GM10847 (cell line): ENCODE data around the gene MPHOSPH9.

Experiments
- POLR2A ChIP-seq: IDR thresholded peaks from 2 replicates; pipeline ENCODE4 v1.6.1; 2011; ENCODE audit not compliant: insufficient read length; ENCODE audit errors: extremely low read depth

Gene MPHOSPH9

DNA sequence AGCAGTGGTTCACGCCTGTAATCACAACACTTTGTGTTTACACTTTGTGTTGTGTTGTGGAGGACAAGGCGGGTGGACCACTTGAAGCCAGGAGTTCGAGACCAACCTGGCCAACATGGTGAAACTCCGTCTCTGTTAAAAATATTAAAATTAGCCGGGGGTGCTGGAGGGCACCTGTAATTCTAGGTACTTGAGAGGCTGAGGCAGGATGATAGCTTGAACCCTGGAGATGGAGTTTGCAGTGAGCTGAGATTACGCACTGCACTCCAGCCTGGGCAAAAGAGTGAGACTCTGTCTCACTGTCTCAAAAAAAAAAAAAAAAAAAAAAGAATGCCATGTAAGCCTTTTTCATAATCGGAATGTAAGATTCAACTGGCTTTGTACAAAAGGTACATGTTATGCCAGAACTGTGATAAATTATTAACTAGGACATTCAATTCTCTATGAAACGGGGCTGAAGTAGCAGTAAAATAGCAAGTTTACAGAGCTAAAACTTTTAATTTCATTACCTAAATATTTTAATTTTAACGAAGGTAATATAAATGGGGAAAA, 68.2 kb downstream of the MPHOSPH9 start:
- no peak for TF ChIP-seq POLR2A

GRCh38 chr12:123164222-123164621, 68.7 kb downstream of the MPHOSPH9 start:
- no peak for TF ChIP-seq POLR2A

DNA sequence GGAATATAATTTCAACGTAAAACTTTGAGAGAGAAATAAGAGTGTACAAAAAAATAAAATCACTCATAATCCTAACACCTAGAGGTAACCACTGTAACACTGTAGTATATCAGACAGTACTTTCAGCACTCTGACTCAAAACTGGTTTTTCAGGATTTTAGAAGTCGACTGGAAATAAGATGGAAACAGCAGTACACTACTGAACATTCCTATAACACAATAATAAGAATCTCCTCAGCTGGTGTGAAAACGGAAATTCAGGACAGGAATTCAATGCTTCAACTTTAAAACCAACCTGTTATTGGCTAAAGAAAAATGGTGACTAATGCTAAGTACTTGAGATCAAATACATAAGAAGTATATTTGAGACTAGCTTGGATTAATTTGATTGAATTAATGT, 69.7 kb downstream of the MPHOSPH9 start:
- TF ChIP-seq POLR2A: no peak

GRCh38 chr12:123160801-123161487, 72.0 kb downstream of the MPHOSPH9 start:
- no peak for TF ChIP-seq POLR2A

DNA sequence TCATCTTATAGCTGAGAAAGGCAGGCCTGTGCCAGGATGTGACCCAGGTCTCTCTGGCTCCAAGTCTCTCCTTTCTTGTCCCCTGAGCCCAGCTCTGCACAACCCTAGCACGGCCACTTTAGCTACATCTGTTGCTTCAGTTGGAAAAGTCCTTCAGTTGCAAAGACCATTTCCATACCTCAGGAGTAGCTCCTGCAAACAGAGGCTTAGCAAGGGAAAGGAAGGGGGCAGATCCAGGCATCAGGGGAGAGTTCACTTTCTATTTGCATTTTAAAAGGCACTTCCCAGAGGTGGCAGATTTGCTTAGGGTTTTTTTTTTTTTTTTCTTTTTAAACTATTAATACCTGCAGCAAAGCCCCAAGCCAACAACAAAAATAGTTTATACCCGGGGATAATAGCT, 79.0 kb downstream of the MPHOSPH9 start:
- TF ChIP-seq POLR2A: no peak

- TF ChIP-seq POLR2A: no peak
Measured at GRCh38 chr12:123152833-123153232, 80.1 kb downstream of the MPHOSPH9 start.

DNA sequence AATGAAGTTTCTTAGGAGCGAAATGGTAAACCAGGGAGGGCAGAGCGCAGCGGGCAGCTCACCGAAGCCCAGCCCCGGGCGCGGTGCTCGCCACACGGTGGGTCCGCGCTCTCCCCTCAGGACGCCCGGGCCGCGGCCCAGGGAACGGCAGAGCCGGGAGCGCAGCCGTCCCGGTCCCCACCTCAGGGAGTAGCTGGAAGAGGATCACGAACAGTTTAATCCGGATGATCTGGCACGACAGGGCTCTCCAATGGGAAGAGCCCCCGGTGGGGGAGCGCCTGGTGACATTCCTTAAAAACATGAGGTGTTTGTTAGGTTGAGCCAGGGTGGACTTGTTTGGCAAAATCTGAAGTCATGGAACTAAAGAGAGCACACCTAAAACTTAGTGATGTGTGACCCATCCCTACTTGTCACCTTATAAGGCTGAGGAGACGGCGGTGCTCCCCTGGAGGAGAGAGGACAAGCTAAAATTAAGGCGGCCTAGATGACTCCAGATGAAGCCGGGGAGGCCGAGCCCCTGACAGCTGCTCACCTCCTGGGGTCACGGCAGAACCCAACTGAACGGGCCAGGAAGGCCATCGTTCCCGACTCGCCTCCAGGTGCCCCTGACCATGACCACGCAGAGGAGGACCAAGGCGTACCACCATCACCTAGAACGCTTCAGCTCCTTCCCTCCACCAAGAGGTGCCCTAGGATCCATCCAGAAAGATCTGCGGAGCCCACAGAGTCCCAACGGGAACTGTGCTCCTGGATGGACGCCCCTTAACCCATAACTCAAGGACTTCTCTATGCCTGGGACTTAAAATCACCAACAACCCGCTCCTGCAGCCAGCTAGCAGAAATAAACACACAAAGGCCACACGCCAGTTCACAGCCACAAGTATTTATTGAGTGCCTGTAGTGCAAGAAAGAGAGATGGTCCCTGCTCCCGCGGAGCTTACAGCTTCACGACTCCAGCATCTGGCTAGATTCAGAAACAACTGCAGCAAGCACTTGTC, 81.2 kb downstream of the MPHOSPH9 start:
- no peak for TF ChIP-seq POLR2A

DNA sequence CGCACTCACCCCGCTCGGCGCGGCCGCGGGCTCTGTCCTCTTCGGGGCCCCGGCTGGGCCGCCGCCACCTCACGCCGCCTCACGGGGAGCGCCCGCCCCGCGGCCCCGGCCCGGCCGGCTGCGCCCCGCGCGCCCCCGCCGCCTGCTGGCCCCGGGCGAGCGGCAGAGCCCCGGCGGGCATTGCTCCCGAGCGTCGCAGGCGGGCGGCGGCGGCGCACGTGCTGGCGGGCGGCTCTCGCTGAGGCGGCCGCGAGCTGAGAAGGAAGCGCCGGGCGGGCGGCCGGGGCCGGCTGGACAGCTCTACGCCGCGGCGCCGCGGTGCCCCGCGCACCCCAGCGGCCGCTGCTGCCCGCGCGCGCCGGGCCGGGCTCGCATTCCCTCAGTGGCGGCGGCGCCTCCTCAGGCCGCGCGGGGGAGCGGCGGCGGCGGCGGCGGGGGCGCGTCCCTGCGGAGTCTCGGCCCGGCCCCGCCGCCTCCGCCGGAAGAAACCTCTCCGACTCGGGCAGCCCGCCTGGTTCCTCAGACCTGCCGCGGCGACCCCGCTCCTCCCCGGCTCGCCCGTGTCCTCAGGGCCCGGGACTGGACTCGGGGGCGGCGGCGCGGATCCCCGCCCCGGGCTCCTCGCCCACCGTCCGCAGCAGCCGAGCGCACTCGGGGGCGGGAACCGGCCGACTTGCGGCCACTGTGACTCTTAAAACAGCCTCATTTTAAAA, 82.0 kb downstream of the MPHOSPH9 start, which contains the start of gene PITPNM2:
Gene PITPNM2 (minus strand): TSS at position 347 of the 713 bp plus-strand sequence. CDS start 116,500 bp downstream, outside the sequence.
- no peak for TF ChIP-seq POLR2A

- no peak for TF ChIP-seq POLR2A
Measured at GRCh38 chr12:123150275-123150743, 82.6 kb downstream of the MPHOSPH9 start.

GRCh38 chr12:123149501-123150274, 83.3 kb downstream of the MPHOSPH9 start:
- TF ChIP-seq POLR2A: no peak

- no peak for TF ChIP-seq POLR2A
Measured at GRCh38 chr12:123149088-123149487, 83.9 kb downstream of the MPHOSPH9 start.

DNA sequence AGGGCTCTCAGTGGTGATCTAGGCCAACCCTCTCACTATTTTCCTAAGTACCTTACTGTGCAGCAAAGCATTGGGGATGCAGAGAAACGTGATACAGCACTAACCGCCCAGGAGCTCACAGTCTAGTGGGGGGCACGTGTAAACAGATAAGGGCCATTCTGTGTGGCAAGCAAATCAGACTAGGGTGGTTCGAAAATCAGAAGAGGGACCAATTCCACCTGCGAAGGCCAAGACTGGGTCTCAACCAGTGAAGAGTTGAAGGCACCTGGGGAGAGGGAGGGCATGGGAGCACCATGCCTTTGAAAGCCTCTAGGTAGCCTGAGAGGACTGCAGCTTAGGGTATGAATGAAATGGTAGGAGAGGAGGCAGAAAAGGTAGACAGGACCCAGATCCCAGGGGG, 84.3 kb downstream of the MPHOSPH9 start:
- no peak for TF ChIP-seq POLR2A

- no peak for TF ChIP-seq POLR2A
Measured at GRCh38 chr12:123148223-123148622, 84.7 kb downstream of the MPHOSPH9 start.

DNA sequence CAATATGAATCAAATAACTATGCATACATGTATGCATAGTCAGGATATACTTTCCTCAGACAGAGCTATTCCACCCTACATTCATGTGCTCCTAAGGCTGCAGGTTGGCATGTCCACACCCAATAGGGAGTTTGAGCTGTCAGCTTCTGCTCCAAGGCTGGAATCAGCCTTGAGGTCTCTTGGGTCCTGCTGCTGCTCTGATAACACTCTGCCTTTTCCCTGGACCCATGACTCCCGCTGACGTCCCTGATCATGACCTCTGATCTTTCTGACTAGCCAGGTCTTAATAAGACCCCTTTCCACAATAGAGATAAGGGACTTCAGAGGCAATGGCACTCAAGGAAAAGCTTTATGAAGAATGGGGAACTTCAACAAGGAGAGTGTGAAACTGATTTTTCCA, 87.7 kb downstream of the MPHOSPH9 start:
- TF ChIP-seq POLR2A: no peak
